DMS53 (cell line): ENCODE measurements around the gene TRIM62.
A peak's percentile ranks its signal among the peaks of the same experiment; 100 is the strongest.
"Not testable (repeated sequence)": the region's sequence is repeated elsewhere in the genome, so short reads cannot be mapped to it uniquely, and the experiment has no call there.

ENCODE experiments used
- DNase-seq: peaks from one replicate; lab custom pipeline; 2025; lab: John Stamatoyannopoulos, UW

TRIM62 gene

GRCh38 chr1:33158366-33158765 lies 23.5 kb downstream of the TRIM62 start:
- no peak for DNase-seq

DNA sequence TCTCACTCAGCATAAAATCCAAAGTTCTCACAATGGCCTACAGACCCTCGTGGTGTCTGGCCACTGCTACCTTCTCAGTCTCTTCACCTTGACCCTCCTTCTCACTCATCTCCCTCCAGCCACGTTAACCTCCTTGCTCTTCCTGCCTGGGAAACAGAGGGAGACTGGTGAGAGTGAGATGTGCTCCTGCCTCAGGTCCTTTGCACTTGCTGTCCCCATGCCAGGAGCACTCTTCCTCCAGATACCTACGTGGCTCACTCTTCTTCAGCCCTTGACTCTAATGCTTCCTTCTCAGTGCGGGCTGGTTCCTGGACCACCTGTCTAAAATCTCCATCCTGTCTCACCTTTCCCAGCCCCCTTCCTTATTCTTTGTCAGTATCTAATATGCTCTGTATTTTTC lies 24.7 kb downstream of the TRIM62 start:
- DNase-seq: no peak

GRCh38 chr1:33155877-33156538 lies 25.8 kb downstream of the TRIM62 start:
- DNase-seq: no peak

- DNase-seq: no peak
Measured at GRCh38 chr1:33153650-33154049, 28.2 kb downstream of the TRIM62 start.

DNA sequence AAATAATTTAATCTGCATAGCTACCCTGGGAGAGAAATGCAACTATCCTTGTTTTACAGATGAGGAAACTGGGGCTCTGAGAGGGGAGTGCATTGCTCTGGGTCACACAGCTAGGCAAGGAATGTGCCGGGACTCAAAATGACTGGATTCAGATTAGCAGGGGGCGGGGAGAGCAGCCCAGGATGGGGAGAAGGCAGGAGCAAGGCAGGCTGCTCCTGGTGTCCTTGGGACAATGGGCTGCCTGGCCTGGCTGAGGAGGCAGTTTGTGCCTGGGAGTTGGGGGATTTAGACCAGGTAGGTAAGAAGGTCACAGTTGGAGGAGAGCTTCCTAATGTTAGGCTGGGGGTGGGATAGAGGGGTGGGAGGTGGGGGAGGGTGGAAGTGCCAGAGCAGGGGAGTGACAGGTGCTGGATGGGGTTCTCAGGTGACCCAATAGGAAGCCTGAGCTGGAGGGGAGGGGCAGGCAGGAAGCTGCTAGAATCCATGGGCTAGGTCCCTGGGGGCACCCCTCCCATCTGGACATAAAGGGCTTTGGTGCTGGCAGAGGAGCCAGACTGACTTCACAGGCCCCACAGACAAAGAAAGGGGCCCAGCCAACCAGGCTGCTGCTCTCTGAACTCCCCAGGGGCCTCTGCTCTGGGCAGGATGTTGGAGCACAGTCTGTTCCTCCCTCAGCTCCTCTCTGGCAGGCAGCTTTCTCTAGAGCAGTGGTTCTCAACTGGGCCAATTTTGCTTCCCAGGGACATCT lies 29.0 kb downstream of the TRIM62 start:
- no peak for DNase-seq

DNA sequence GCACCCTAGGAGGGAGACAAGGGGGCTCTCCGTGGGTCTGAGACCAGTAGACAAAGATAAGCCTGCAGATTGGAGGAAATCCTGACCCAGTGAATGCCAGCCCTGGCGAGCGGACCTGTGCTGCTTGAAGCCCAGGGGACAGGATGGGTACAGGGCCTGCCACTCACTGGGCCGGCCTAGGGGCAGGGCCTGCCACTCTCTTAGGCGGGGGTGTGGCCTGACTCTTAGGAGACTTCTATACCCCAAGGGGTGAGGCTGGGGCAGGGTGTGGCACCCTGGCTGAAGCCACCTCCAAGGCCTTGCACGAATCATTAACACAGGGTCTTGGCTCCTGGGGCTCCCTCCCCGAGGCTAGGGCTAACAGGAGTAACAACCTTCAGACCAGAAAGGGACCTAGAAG lies 30.7 kb downstream of the TRIM62 start:
- DNase-seq: no peak

- DNase-seq: no peak
Measured at GRCh38 chr1:33150522-33150921, 31.3 kb downstream of the TRIM62 start.

- peak; percentile 92 for DNase-seq
Measured at GRCh38 chr1:33149453-33150190, 32.2 kb downstream of the TRIM62 start.

- no peak for DNase-seq
Measured at GRCh38 chr1:33148615-33149014, 33.2 kb downstream of the TRIM62 start.

DNA sequence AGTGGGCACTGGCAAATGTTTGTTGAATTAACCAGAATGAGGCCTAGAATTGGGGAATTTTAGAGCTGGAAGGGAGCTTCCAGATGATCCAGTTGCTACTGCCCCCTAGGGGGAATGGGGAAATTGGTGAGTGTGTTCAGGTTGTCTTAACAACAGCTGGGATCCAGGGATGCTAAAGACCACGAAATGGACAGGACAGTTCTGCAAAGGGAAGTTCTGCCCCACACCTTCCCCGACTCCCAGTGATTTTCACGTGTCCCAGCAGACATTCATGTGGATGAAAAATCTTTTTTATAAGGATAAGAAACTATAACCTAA lies 33.9 kb downstream of the TRIM62 start:
- DNase-seq: peak; percentile 44

DNA sequence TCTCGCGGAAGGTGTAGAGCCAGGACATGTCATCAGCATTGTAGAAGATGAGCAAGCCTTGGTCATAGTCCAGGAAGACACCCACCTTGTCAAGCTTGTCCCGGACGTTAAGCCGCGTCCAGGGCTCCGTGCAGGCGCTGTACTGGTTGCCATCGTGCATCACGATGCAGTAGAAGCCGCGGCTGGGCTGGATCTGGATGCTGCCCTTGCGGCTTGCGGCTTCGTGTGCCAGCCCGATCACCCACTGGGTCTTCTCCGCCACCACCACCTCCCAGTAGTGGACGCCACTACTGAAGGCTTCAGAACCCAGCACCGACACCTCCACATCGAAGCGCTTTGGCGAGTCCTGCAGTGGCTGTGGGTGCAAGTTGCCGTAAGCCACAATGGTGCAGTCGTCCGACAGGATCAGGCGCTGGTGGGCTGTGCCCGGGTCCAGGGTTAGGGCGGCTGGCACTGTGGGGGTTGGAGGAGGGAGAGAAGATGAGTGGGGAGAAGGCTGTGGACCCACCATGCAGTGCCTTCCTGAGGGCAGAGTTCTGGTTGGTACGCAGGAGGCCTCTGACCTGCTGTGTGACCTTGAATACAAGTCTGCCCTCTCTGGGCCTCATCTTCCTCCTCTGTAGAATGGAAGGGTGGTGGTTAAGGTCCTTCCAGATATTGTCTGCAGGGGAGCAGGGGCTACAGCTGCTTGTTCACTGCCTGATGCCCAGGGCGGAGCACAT lies 34.4 kb downstream of the TRIM62 start:
- DNase-seq: no peak

GRCh38 chr1:33146003-33146402 lies 35.8 kb downstream of the TRIM62 start:
- DNase-seq: no peak

DNA sequence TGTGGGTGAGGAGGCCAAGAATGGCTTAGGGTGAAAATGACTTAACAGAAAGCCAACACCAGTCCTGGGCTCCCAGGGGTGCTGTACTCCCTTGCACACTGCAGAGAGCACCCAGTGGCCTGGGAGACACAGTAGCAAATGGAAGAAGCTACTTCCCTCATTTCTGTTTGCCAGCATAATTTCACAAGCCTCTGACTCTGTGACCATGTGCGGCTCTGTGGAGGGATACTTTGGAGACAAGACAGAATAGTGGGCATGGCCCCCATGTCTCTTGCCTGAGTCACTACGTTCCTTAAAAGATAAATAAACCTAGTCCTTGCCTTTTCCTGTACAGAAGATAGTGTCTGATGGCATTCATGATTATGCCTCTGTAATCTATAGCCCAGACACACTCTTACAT lies 38.1 kb downstream of the TRIM62 start:
- no peak for DNase-seq

DNA sequence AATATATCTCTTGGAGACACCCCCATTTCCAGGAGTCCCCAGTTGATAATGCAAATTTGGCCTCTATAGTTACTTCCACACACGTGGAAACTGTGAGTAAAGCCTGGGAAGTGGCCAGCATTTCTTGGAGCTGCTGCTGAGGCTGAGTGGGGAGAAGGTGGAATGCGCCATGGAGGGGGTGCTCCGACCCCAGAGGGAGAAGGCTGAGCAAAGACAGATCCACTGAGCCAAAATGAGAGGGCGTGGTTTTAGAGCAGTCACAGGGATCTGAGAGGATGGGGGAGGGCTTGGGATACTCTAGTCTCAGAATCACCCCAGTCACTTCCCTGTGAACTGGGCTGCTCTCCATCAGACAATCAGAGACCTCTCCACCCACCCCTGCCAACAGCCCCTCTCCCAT lies 38.7 kb downstream of the TRIM62 start:
- no peak for DNase-seq

- no peak for DNase-seq
Measured at GRCh38 chr1:33142483-33143064, 39.3 kb downstream of the TRIM62 start.

DNA sequence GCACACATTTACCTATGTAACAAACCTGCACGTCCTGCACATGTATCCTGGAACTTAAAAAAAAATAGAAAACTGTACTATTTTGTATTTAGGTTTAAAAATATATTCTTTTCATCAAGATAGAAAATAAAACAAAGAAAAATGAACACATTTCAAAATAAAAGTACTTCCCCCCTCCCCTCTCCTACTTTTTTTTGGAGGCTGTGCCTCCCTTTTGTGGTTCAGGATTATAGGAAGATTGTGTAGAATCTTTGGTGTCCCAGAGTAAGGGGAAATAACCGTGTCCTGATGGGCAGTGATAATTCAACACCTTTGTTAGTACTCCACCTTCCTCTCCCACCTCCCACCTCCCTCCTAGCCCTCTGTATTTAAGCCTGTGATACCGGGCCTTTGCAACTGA lies 40.1 kb downstream of the TRIM62 start:
- no peak for DNase-seq

DNA sequence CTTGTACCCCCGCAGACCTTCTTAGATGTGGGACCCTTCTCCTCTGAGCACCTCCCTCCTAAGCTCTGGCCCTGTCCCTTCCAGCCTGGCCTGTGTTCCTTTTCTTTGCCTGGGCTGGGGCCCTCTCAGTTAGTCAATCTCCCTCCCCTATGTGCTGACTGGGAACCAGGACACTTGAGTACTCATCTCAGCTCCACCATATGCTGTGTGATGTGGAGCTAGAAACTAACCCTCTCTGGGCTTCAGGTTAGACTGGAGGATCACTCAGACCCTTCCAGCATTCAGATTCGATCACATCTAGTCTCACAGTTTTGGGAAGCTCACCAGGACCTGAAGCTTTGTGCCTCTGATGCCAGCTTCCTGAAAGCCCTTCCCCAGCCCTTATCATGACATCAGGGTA lies 40.6 kb downstream of the TRIM62 start:
- no peak for DNase-seq

DNA sequence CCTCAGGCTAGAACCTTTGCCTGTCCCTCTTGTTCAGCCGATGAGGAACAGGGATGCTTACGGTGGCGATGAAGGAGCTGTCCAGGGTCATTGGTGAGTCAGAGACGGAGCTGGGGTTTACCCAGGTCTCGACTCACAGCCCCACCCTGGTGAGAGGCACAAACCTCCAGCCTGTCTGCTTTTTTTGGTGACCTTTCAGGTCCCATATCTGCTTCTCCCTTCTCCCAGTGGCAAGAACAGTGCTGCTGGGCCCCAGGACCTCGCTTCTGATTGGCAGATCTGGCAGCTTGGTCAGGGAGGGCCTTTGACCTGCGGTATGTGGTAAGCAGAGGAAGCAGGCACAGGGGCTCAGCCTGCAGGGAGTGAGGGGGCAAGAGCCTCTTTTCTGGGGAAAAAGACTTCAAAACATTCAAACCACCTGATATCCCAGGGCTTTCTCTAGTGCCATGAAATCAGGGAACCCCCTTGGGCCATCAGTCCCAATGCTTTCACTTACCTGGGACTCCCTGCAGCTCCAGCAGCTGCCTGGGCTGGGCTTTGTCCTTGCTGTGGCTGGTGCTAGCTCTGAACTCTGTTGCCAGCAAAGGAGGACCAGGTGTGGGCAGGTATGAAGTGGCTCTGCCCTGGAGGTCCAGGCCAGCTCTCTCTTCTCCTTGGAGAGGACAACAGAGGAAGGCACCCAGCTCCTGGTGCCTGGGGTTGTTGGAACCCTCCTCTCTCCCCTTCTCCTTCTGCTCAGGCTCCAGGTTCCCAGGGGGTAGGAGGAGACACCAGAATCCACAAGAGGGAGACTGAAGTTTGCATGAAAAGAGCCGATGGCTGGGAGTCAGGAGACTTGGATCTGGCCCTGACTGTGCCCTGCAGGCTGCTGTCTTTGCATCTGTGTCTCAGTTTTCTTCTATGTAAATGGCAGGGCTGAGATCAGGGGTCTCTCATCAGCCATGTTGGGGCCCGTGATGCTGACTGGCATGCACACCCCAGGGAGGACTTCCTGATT lies 41.4 kb downstream of the TRIM62 start:
- DNase-seq: no peak

- DNase-seq: peak; percentile 24
Measured at GRCh38 chr1:33137800-33138199, 44.0 kb downstream of the TRIM62 start.

GRCh38 chr1:33136041-33136440 lies 45.8 kb downstream of the TRIM62 start:
- not testable (repeated sequence) for DNase-seq
